ENCODE results near the gene TMEM132C. TPM values are rescaled to one million over a fixed set of nuclear protein-coding genes. Genes with fewer than 3 reads are reported as not detected.

The TMEM132C gene
- total and polyA plus RNA-seq, 2 of the 8 experiments (the other 6 are each of a cell fraction or from before 2014, with no cell fraction given) = 0.23 to 0.76 TPM

GRCh38 chr12:128654468-128654867 lies 387.5 kb downstream of the TMEM132C start:
- POLR2A ChIA-PET (ENCODE audit: partially characterized antibody) = no interaction called here
- no peak overlapping the region for H3K4me3 ChIP-seq (ENCODE audit: extremely low read depth in 1 of 4, insufficient read depth in 2 of 4, low read depth in 3 of 4, low read length in 4 of 4)
- H3K4me2 ChIP-seq (ENCODE audit: insufficient read depth in 1 of 2, low read depth in 2 of 2, low read length in 2 of 2) = no peak overlapping the region
- TF ChIP-seq KDM5A (IDR thresholded peaks at IDR 0.05; ENCODE audit: low read length) (no peak), HDAC2 (IDR thresholded peaks at IDR 0.05; ENCODE audit: borderline replicate concordance in 1 of 2, low read depth in 2 of 2, low read length in 2 of 2) (no peak), CHD2 (IDR thresholded peaks at IDR 0.05; ENCODE audit: low read length) (no peak), YY1 (IDR thresholded peaks at IDR 0.05; ENCODE audit: low read depth, low read length) (no peak), E2F6 (IDR thresholded peaks at IDR 0.05) (no peak), BRCA1 (IDR thresholded peaks at IDR 0.05; ENCODE audit: low read depth, low read length) (no peak), SIN3A (conservative IDR thresholded peaks at IDR 0.05 in 1 of 2, IDR thresholded peaks at IDR 0.05 in 1 of 2; ENCODE audit: low read depth in 1 of 2, low read length in 2 of 2) (no peak), NANOG (IDR thresholded peaks at IDR 0.05; ENCODE audit: insufficient read depth, low read depth, low read length, poor library complexity, severe bottlenecking) (no peak), GABPA (IDR thresholded peaks at IDR 0.05; ENCODE audit: borderline replicate concordance, insufficient read depth, low read length) (no peak), NRF1 (IDR thresholded peaks at IDR 0.05; ENCODE audit: low read depth, low read length) (no peak), PHF8 (conservative IDR thresholded peaks at IDR 0.05; ENCODE audit: low read depth, low read length) (no peak), POLR2AphosphoS5 (IDR thresholded peaks at IDR 0.05; ENCODE audit: low read depth, low read length) (no peak), JUN (IDR thresholded peaks at IDR 0.05; ENCODE audit: low read depth, low read length) (no peak), POU5F1 (IDR thresholded peaks at IDR 0.05; ENCODE audit: low read depth, low read length) (no peak)

More at GRCh38 chr12:128654468-128654867, 387.5 kb downstream of the TMEM132C start:
- Histone ChIP-seq H4K8ac (ENCODE audit: extremely low read depth, insufficient read depth, low read length) (no peak overlapping the region), H3K27ac (ENCODE audit: low read depth, low read length) (no peak overlapping the region), H3K56ac (replicated peaks; ENCODE audit: insufficient read length, low read depth, low read length) (no peak overlapping the region), H2BK120ac (replicated peaks; ENCODE audit: low read depth, low read length) (no peak overlapping the region), H4K5ac (ENCODE audit: insufficient read length, low read depth, low read length) (no peak overlapping the region), H2AFZ (ENCODE audit: low read length) (no peak overlapping the region), H3K36me3 (ENCODE audit: control insufficient read depth in 2 of 4, insufficient read depth in 4 of 4, low read length in 3 of 4) (no peaks in the 10 kb centered on the region), H2BK15ac (ENCODE audit: low read length) (no peak overlapping the region), H4K20me1 (replicated peaks in 1 of 2; ENCODE audit: control insufficient read depth in 1 of 2, insufficient read depth in 2 of 2, low read length in 2 of 2) (no peaks in the 10 kb centered on the region), H3K79me1 (ENCODE audit: low read depth, low read length) (no peaks in the 10 kb centered on the region), H3K9ac (replicated peaks in 1 of 4; ENCODE audit: extremely low read depth in 1 of 4, low read depth in 3 of 4, low read length in 3 of 4) (no peak overlapping the region), H3K14ac (ENCODE audit: insufficient read length) (no peak overlapping the region), H3K79me2 (ENCODE audit: control insufficient read depth in 1 of 2, insufficient read depth in 2 of 2, low read length in 2 of 2) (no peaks in the 10 kb centered on the region), H3K9me3 (ENCODE audit: insufficient read depth in 2 of 2, low read depth in 1 of 2, low read length in 1 of 2) (peaks cover 0 to 4% of the 10 kb centered on the region in 2 experiments; a peak in 1 of 4 replicates), H2BK5ac (ENCODE audit: low read depth, low read length) (no peak overlapping the region), H3K4ac (replicated peaks; ENCODE audit: insufficient read length, low read depth, low read length) (no peak overlapping the region), H3K23ac (ENCODE audit: insufficient read length) (no peak overlapping the region), H2AK5ac (ENCODE audit: low read depth, low read length) (no peak overlapping the region), H4K91ac (replicated peaks; ENCODE audit: insufficient read length, low read length) (no peak overlapping the region), H2BK20ac (ENCODE audit: low read length) (no peak overlapping the region), H3K4me1 (replicated peaks in 1 of 4; ENCODE audit: control insufficient read depth in 3 of 4, insufficient read depth in 4 of 4, low read length in 3 of 4) (no peaks in the 10 kb centered on the region), H3K18ac (ENCODE audit: extremely low read depth, low read length) (no peak overlapping the region), H2BK12ac (ENCODE audit: low read depth, low read length) (no peak overlapping the region), H3K27me3 (replicated peaks in 1 of 4; ENCODE audit: control insufficient read depth in 3 of 4, extremely low read depth in 1 of 4, insufficient read depth in 3 of 4, low read length in 3 of 4) (no peaks in the 10 kb centered on the region), H3K23me2 (ENCODE audit: low read depth, low read length) (no peaks in the 10 kb centered on the region)
- FAIRE-seq (no peak), DNase-seq (ENCODE audit: low read depth in 1 of 2, low spot score in 2 of 2) (no peak)
- CTCF ChIA-PET (ENCODE audit: partially characterized antibody) = interaction anchor here (1.4 to 3.0 kb wide), 2 partner anchors 10 to 56 kb away, joined by 3 to 25 read pairs; no protein-coding TSS in a partner anchor
- 93% methylated on average over 8 of the region's 8 CpGs; no CpG with 5 or more reads in 1 of the 2 experiments for WGBS, 2 experiments (ENCODE audit: extremely low coverage in 1 of 2, insufficient coverage in 1 of 2, insufficient read length in 1 of 2, insufficient replicate concordance in 2 of 2, low coverage in 1 of 2, low lambda C conversion rate in 2 of 2, missing lambda C conversion rate in 1 of 2)
